ENCODE results near the gene SLC2A6.

SLC2A6 gene

DNA sequence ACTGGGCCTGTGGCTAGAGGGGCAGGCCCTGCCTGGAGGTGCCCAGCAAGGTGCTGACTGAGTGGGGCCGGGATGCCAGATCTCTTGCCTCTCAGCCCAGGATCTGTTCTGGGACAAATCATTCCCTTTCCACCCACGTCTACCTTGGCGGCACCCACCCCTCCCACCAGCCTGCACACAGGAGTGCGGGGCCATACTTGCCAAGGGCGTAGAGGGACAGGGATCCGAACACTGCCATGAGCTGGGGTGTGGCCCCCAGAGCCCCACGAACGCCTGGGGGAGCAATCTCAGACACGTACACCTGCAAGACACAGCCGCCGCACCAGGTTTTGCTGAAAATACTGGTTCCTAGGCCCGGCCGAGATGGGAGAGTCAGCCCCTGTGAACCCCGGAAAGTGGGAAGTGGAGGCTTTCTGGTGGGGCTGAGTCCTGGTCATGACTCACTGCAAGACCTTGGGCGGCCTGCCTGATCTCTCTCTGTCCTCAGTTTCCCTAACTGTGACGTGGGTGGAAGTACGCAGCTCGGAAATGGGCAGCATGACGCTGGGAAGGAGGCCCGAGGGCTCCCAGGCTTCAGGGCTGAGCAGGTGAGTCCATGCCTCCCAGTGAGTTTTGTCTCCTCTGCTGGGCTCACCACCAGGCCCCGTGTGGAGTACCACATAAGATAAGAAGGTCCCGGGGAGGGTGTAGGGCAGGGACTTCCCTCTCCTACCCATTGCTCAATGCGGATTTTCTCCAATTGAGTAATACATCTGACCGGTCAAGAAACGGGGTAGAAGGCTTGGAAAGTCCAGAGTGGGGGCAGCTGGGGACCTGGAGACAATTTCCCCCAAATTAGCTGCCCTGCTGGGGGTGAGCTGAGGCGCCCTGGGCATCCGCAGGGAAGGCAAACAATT is 2.6 kb downstream of the SLC2A6 start:
- no peak for FAIRE-seq

DNA sequence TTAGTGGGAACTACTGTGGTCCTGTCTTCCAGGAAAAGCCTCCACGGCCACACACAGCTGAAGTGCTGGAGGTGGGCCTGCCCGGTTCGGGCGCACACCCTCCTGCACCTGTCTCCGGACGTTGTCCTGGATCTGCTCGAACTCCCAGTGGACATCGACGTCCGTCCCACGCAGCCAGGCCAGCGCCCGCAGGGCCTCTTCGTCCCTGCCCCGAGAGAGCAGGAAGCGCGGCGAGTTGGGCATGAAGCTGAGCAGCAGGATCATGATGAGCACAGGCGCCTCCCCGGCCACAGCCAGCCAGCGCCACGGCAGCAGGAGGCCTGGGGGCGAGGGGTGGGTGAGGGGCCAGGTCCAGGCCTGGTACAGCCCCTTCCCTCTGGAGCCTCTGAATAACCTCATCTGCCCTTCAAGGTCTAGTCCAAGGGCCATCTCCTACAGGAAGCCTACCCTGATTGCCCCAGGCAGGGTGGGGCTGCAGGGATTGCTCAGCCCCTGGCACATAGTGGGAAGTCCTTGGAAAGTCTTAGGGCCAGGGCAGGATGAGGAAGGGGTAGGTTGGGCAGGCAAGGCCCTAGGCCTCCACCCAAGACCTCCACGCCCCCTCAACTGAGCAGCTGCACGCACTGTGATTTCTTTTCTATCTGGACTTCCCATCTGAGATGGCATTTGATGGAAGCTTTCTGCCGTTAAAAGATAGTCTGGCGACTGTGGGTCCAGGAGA is 3.4 kb downstream of the SLC2A6 start:
- FAIRE-seq = no peak

DNA sequence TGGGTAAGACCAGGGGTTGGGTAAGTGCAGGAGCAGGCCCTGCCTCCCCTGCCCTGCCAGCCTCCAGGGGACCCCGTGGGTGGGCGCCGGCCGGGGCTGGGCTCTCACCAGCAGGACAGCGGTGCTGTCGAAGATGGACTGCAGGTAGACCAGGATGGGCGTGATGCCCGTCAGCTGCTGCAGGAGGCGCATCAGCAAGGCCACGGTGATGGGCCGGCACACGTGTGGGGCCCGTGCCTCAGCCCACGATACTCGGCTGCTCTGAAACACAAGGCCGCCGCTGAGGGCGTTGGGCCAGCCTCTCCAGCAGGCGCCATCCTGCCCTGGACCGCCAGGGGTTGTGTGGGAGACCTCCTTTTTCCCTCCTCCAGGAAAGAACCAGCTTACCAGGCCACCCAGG is 4.0 kb downstream of the SLC2A6 start:
- no peak for FAIRE-seq

DNA sequence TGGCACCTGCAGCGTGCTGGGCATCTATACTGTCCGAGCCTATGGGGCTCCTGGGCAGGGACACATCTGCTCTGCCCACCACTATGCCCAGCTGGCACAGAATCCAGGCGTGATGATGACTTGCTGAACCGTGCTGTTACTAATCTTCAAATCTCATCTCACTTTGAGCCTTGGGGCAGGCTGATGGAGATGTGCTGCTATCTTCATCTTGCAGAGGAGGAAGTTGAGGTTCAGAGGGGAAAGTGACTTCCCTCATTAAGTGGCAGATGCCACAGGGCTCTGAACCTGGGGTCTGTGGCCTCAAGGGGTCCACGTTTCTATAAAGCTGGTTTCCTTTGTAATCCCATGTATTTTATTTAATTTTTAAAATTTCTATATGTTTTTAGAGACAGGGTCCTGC is 4.7 kb downstream of the SLC2A6 start:
- no peak for FAIRE-seq

DNA sequence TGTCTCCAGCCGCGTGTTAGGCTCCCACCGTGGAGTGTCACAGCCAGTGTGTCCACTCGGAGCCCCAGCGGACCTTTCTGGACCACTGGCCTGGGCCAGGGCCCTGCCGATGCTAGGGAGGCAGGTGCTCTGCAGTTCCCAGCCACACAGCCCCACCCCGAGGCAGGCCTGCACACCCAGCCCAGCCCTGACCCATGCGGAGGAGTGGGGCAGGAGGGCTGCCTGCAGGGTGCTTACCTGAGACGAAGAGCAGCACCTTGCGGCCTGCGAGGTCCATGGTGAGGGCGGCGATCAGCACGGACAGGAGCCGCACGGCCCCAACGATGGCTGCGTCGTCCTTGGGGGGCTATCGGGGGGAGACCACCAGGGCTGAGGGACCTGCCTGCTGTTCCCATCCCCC is 5.2 kb downstream of the SLC2A6 start:
- FAIRE-seq = no peak

DNA sequence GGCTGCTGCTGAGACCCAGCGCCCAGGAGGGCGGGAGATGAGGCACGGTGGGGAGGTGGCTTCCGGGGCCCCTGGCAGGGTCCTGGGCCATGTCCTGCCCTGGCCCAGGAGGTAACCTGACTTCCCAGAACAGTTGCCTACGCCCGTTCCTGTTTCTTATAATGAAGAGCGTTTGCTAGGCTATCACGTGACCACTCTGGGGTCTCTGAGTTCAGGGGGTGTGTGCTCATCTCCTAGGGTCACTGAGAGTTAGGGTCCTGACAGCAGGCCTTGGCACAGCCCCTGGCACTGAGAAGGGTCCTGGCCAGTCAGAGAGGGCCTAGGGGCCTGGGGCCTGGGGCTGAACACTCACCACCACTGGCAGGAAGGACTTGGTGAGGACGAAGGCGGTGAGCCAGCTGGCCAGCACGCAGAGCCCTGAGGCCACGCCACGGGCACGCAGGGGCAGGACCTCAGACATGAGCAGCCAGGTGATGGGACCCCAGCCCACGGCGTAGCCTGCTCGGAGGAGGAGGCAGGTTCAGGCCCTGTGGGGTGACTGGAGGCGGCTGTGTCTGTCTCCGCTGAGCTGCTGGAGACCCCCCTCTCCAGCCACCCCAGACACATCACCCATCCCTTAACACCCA is 6.0 kb downstream of the SLC2A6 start:
- FAIRE-seq = no peak

DNA sequence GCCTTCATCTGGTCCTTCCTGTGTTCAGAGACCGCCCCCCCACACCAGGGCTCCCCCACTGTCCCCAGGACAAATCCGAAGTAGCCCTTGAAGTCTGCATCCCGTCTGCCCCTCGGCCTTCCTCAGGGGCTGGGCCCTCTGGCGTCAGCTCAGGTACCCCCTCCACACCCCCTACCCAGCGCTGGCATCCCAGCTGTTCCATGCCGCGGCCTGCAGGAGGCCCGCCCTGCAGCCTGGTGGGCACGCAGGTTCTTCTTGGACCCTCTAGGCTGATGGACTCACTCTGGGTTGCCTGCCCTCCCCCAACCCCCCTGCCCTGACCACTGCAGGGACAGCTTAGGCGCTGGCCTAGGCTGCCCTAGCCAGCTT is 6.6 kb downstream of the SLC2A6 start:
- no peak for FAIRE-seq

DNA sequence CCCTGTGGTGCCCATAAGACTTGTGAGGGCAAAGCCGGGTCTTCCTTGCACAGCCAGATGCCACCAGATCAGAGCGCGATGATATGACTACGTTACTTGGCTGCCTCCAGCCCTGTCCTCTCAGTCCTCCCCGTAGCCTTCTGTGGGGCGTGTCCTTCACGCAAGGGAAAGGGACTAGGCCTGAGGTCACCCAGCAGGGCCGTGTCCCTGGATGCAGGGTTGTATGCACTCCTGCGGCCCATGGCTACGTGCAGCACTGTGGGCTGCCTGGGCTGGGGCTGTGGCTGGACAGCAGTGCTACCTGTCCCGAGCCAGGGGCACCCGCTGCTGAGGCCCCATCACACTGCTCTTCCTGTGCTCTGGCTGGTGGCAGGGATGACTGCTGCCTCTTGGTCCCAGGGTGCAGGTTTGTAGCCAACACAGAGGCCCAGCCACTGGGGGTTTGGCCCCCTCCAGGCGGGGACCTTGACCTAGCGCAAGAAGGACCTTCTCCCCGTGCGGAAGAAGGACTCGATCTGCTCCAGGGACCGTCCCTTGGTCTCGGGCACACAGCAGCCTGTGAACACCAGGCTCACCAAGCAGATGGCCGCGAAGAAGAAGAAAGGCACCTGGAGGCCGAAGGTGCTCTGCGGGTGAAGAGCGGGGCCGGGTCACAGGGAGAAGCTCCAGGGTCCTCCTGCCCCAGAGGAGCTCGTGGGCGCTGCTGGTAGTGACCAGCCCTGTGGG is 7.2 kb downstream of the SLC2A6 start:
- no peak for FAIRE-seq

DNA sequence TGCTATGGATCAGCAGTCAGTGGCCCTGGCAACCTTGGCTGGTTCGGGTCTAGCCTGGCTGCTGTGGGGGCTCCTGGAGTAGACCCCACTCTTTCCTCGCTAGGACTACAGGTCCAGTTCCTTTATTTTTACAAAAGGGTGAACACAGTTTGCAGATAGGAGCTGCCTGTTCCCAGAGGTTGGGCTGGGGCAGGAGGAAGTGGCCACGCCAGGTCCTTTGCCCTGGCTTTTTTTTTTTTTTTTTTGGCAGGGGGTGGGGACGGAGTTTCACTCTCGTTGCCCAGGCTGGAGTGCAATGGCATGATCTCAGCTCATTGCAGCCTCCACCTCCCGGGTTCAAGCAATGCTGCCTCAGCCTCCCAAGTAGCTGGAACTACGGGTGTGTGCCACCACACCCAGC is 7.9 kb downstream of the SLC2A6 start:
- FAIRE-seq = no peak

DNA sequence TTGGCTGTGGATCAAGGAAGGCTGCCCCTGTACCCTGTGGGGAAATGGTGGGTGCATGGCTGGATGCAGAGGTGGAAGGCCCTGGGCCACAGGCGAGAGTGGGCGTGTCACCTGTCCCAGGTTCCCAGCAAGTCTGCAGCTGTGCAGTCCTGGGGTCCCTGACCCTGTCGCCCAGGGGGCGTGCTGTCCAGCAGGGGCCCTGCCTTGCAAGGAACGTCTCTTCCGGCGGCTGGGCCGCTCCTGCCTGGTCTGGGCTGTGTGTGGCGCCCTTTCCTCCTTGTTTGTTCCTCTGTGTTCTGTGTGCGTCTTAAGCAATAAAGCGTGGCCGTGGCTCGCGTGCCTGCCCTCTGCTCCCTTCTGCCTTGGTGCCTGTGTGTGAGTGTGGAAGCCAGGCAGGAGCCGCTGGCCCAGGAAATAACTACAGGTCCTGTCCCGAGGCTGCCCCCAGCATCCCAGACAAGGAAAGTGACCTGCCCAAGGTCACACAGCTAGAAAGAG is 8.4 kb downstream of the SLC2A6 start:
- no peak for FAIRE-seq

DNA sequence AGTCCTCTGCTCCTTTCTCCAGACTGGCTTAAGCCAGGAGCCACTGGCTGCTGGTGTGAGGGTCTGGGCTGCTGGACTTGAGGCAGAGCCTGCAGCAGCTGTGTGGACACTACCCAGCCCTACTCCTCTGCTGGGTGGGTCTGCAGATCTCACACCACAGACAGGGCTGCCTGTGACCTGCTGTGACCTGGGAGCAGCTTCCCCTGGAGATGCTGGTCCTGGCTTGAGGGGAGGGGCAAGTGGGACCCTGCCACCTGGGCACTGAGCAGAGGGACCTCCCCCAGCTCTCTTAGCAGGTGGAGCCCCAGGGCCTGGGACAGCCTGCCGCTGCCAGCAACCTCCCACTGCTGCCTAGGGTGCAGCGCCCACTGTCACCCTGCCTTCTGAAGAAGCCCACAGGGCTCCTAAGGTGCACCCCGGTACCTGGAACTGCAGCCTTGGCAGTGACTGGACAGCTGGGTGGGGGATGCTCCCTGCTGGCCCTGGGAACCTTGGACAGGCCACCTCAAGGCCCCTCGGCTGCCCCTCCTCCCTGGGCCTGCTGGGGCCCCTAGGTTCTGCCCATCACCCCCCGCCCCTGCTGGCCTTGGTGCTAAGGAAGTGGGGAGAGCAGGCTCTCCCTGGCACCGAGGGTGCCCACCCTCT is 10.0 kb downstream of the SLC2A6 start:
- FAIRE-seq = no peak

DNA sequence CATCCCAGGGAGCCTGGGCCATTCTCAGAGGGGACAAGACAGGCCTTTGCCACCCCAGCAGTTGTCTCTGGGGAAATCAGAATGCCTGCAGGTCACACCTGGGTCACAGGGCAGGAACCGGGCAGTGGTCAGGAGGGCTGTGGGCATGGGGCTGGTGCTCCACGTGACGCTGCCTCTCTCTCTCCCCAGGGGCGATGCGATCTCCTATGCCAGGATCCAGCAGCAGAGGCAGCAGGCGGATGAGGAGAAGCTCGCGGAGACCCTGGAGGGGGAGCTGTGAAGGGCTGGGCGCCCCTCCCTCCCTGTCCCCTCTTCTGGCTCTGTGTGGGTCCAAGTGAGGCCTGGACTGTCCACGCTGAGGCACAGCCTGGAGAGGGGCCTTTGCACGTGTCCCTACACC is 10.5 kb downstream of the SLC2A6 start:
- no peak for FAIRE-seq

DNA sequence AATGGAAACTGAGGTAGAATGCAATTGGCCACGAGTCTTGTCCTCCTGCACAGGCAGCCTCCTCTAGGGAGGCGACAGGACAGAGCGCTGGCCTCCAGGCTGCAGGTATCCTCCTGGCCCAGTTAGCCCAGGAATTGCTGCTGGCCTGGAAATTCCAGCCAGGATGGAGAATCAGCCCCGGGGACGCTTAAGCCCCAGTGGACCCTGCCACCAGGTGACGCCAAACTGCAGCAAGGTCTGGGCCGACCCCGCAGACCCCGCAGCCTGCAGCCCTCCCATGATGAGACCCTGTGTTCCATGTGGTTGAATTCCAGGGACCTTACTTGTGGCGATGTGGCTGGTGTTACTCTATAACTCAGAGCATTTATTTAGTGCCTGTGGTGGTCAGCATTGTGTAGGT is 11.8 kb downstream of the SLC2A6 start:
- FAIRE-seq = no peak

DNA sequence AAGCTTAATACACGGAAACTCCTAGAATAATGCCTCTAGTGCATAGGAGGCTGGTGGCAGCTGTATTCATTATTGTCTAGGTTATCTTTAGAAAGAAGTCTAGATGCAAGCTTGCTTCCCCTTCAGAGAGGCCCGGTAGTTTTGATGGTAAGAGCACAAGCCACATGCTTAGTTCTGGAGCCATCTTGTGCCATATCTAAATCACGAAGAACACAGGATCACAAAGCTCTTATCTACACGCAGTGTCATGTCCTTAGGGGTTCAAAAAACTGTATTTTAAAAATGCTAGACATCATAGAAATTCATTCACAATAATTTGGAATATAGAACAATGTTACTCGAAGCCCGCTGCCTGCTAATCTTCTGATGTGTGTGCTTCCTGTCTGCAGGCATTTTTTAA is 12.9 kb downstream of the SLC2A6 start:
- FAIRE-seq = no peak

DNA sequence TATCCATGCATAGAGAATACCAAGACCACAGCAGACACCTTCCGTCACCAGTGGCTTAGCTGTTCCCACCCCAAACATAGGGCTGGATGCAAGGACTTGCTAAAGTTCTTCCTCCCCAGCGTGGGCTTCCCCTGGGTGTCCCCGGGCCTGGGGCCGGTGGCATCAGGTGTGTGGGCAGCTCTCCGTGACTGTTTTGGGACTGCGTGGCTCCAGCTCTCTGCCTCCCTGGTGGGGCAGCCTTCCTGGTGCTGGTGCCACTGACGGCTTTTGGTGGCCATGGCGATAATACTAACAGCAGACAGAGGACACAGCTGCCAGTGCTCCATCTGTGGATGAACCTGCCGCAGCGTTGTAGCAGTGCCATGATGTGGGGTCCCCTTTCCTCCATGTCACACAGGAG is 14.3 kb downstream of the SLC2A6 start:
- FAIRE-seq = no peak

DNA sequence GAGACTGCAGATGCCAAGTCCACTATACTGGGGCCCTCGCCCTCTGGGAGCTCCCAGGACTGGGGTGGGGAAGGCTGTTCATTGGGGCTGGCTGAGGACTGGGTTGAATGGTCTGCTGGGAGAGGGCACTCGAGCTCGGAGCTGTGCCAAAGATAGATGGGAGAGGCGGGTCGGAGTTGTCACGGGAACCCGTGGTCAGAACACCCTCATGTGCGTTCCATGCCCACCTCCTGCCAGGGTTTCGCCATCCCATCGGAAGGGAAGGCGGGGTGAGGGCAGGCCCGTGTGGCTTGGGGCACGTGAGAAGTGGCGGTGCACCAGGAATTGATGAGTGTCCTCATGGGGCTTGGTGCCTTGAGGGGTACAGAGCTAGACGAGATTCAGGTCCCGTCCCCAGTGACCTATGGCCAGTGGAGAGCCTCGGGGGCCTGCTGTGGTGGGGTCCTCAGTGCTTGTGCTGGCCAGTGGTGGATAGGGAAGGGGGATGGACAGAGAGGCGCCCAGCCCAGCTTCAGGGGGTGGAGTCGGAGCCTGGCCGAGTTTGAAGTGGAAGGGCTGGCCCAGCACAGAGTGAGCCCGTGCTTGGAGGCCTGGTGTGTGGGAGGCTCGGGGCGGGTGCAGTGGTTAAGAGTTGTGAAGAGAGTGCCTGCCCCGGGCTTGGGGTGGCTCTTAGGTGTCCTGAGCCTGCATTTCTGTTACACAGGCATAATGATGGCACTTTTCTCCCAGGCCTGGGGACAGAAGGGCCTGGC is 14.9 kb downstream of the SLC2A6 start:
- FAIRE-seq = no peak

DNA sequence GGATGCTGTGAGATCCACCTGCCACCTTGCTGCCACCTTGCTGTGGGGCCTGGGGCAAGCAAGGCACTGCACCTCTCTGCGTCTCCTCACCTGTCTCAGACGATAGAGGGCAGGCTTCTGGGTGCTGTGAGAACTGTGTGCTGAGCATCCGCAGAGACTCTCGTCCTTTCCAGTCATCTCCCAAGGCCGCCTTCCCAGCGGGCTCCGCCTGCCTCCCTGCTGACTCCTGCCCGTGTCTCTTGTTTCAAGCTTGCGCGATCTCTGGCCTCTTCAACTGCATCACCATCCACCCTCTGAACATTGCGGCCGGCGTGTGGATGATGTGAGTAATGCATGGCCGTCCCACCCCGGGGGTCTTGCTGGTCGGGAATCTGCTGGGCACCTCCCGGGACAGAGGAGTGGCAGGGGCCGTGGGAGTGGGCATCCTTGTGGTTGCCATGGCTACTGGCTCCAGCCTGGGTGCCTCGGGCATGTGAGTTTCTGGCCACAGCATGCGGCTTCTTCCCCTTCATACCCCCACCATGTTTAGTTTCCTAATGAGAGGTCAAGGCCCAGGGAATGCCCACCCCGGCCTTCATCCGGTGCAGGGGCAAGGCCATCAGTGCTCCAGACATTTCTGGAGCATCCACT is 15.6 kb downstream of the SLC2A6 start:
- no peak for FAIRE-seq

DNA sequence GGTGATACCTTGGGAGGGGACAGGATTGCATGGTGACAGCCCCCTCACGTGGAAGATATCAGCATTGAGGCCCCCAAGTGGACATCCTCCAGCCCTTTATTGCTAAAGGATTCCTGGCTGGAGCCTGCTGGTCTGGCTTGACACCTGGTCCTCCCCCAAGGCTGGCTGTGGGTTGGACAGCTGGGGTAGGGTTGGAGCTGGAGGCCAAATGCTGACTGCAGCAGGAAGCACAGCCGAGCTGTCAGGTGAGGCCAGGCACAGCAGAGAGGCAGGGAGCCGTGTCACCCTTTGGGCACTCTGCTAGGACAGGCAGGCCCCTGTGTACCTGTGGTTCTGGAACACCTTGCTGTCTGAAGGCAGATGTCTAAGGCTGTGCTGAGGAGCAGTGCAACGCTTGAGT is 16.9 kb downstream of the SLC2A6 start:
- no peak for FAIRE-seq

DNA sequence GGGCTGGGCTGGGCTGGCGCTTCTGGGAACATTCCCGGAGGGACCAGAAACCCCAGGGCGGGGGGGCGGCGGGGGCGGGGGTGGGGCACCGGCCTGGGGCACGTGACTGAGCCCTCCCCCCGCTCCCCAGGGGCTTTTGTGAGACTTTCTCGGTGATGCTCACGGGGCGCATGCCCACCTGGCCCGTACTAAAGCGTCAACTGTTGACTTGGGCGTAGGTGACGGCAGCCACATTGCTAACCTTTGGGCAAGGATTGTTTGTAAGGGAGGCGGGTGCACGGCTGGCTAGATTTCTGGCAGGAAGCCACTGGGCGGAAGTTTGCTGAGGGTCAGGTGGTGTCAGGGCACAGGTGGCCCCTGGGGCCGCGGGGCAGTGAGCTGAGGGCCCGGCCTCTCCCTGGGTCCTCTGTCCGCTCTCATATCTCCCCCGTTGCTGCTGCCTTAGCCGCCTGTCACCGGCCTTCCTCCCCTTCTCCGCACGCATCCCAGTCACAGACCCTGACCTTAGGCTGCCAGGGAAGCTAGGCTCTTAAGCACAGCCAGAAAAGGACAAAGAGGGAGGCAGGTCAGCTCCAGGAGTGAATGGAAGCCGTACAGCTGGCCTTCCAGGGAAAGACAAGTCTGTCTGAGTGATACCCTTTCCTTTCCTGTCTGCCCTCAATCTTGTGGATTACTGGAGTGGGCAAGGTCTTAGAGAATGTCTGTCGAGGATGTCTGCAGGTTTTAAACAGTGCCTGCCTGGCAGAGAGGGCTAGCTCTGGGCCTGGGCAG is 18.3 kb downstream of the SLC2A6 start:
- FAIRE-seq = no peak

Data from A204.1 (cell line).